K562 (cell line): ENCODE data around the gene MIEF2. TPM values are rescaled to one million over a fixed set of nuclear protein-coding genes. Genes with fewer than 3 reads are reported as not detected.
A peak's percentile ranks its signal among the peaks of the same experiment; 100 is the strongest.

Experiments used
- ARNT ChIP-seq, 2 experiments: fragments of 450-650 bp; IDR thresholded peaks; 2 replicates each; pipeline ENCODE4 v1.6.1; 2016; ENCODE audit warnings: mild to moderate bottlenecking in 1 of 2
- CBX3 ChIP-seq, 2 experiments: IDR thresholded peaks; 1 replicate in 1 of 2; 2 replicates in 1 of 2; pipeline ENCODE4 v1.6.1; 2012; ENCODE audit warnings: inconsistent platforms in 2 of 2, low read length in 2 of 2, borderline replicate concordance in 1 of 2, control low read depth in 1 of 2
- FUS ChIP-seq: fragments of 200-400 bp; formaldehyde crosslinking; optimal IDR thresholded peaks from 2 replicates; pipeline ENCODE3; 2017; ENCODE audit warnings: low read depth, low read length
- KAT7 ChIP-seq: sonication (generic); formaldehyde crosslinking; IDR thresholded peaks from 2 replicates; pipeline ENCODE4 v1.8.0; 2022; ENCODE audit warnings: missing genetic modification reagents, mild to moderate bottlenecking, borderline replicate concordance
- NRF1 ChIP-seq, 2 experiments: fragments of 450-650 bp; IDR thresholded peaks in 1 of 2; conservative IDR thresholded peaks in 1 of 2; 2 replicates each; pipeline ENCODE4 v1.6.1; 2014; ENCODE audit warnings: mild to moderate bottlenecking in 2 of 2
- PHTF2 ChIP-seq: fragments of 250-450 bp; sonication (Bioruptor Pico); IDR thresholded peaks from 2 replicates; pipeline ENCODE4 v1.5.0; 2021; ENCODE audit warnings: mild to moderate bottlenecking
- POU5F1 ChIP-seq: fragments of 150-350 bp; IDR thresholded peaks from 2 replicates; pipeline ENCODE4 v1.6.1; 2014; ENCODE audit warnings: borderline replicate concordance, low read length, low read depth, mild to moderate bottlenecking; ENCODE audit not compliant: partially characterized antibody
- RBM34 ChIP-seq: fragments of 200-400 bp; formaldehyde crosslinking; IDR thresholded peaks from 2 replicates; pipeline ENCODE4 v1.6.1; 2018; ENCODE audit warnings: low read length, borderline replicate concordance; ENCODE audit not compliant: insufficient read depth
- STAT5A ChIP-seq: IDR thresholded peaks from 2 replicates; pipeline ENCODE4 v1.6.1; 2012; ENCODE audit warnings: low read length, inconsistent platforms, borderline replicate concordance
- STAT5B ChIP-seq: fragments of 250-450 bp; sonication (Bioruptor Pico); IDR thresholded peaks from 2 replicates; pipeline ENCODE4 v1.8.0; 2021; ENCODE audit warnings: mild to moderate bottlenecking, inconsistent platforms
- TCFL5 ChIP-seq: fragments of 250-450 bp; sonication (Bioruptor Pico); conservative IDR thresholded peaks from 2 replicates; pipeline ENCODE4 v1.6.1; 2021; ENCODE audit warnings: mild to moderate bottlenecking, moderate library complexity, matching md5 sums
- TFAP4 ChIP-seq: sonication (generic); formaldehyde crosslinking; IDR thresholded peaks from 2 replicates; pipeline ENCODE4 v1.8.0; 2022; ENCODE audit warnings: missing genetic modification reagents, mild to moderate bottlenecking, moderate library complexity, borderline replicate concordance
- ZFX ChIP-seq: sonication (generic); formaldehyde crosslinking; IDR thresholded peaks from 2 replicates; pipeline ENCODE4 v1.8.0; 2022; ENCODE audit warnings: mild to moderate bottlenecking, missing genetic modification reagents, moderate library complexity
- ZNF408 ChIP-seq: fragments of 250-450 bp; sonication (Bioruptor Pico); IDR thresholded peaks from 2 replicates; pipeline ENCODE4 v1.4.0; 2020; ENCODE audit warnings: low read depth, mild to moderate bottlenecking, moderate library complexity
- ZNF699 ChIP-seq: fragments of 250-450 bp; sonication (Bioruptor Pico); IDR thresholded peaks from 2 replicates; pipeline ENCODE4 v1.8.0; 2021; ENCODE audit warnings: mild to moderate bottlenecking, moderate library complexity; ENCODE audit not compliant: insufficient replicate concordance
- ZNF778 ChIP-seq: fragments of 450-650 bp; formaldehyde crosslinking; IDR thresholded peaks from 2 replicates; pipeline ENCODE4 v1.4.0; 2020; ENCODE audit warnings: mild to moderate bottlenecking, moderate library complexity
- polyA plus RNA-seq, 8 experiments: library from polyadenylated mRNA; depleted of rRNA in 4 of 8; stranded (reverse) in 5 of 8; unstranded in 3 of 8; fragments of >200 nt; fragmentation: Nextera tagmentation in 2 of 8; fragmentation: Illumina TruSeq in 1 of 8; extraction: Ambion mirVana in 2 of 8; extraction: Trizol in 1 of 8; gene quantifications; 2 replicates each; pipeline versions ENCODE4 v1.2.1 to v1.2.3, GENCODE V29; 2011 to 2014; ENCODE audit warnings: inconsistent platforms in 1 of 8, missing spikeins in 1 of 8
- total RNA-seq, 7 experiments: library from RNA; depleted of rRNA in 6 of 7; stranded (reverse); fragments of >200 nt in 6 of 7; fragmentation: Illumina TruSeq in 2 of 7; extraction: Trizol in 2 of 7; gene quantifications; 2 replicates each; pipeline versions ENCODE4 v1.2.1 to v1.2.3, GENCODE V29; 2011 to 2021; ENCODE audit warnings: low replicate concordance in 1 of 7
- TF ChIP-seq, protein P1 (sequence below): IDR thresholded peaks from 2 replicates; pipeline ENCODE4 v1.6.1; 2011; ENCODE audit warnings: borderline replicate concordance, low read depth, mild to moderate bottlenecking, moderate library complexity, low read length; ENCODE audit not compliant: insufficient read depth, poor library complexity, severe bottlenecking
- TF ChIP-seq, protein P2 (sequence below): fragments of 450-650 bp; IDR thresholded peaks from 2 replicates; pipeline ENCODE4 v1.6.1; 2018; ENCODE audit warnings: mild to moderate bottlenecking, low read depth; ENCODE audit not compliant: partially characterized antibody
- TF ChIP-seq, protein P3 (sequence below): fragments of 450-650 bp; formaldehyde crosslinking; conservative IDR thresholded peaks from 2 replicates; pipeline ENCODE4 v1.4.0; 2022; ENCODE audit warnings: mild to moderate bottlenecking, missing genetic modification characterization

Gene MIEF2
- total and polyA plus RNA-seq, 9 of the 15 experiments (the other 6 are each of a cell fraction or from before 2014, with no cell fraction given) = 0.10 to 8.2 (median 2.4) TPM

GRCh38 chr17:18225121-18225641, 35.3 kb upstream of the MIEF2 start, which contains the start of gene LLGL1 (continued):
- TF ChIP-seq POU5F1 = no peak
- peak; percentile 79 to 82 for TF ChIP-seq NRF1 (conservative IDR thresholded peaks at IDR 0.05 in 1 of 2, IDR thresholded peaks at IDR 0.05 in 1 of 2)
- no peak for TF ChIP-seq ZNF408 (CRISPR knock-in tag)
- TF ChIP-seq TCFL5 (CRISPR knock-in tag) = no peak
- no peak for TF ChIP-seq KAT7 (CRISPR knock-in tag)
- no peak for TF ChIP-seq ARNT (IDR thresholded peaks at IDR 0.05)
- TF ChIP-seq, protein P1, sequence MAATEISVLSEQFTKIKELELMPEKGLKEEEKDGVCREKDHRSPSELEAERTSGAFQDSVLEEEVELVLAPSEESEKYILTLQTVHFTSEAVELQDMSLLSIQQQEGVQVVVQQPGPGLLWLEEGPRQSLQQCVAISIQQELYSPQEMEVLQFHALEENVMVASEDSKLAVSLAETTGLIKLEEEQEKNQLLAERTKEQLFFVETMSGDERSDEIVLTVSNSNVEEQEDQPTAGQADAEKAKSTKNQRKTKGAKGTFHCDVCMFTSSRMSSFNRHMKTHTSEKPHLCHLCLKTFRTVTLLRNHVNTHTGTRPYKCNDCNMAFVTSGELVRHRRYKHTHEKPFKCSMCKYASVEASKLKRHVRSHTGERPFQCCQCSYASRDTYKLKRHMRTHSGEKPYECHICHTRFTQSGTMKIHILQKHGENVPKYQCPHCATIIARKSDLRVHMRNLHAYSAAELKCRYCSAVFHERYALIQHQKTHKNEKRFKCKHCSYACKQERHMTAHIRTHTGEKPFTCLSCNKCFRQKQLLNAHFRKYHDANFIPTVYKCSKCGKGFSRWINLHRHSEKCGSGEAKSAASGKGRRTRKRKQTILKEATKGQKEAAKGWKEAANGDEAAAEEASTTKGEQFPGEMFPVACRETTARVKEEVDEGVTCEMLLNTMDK = no peak
- 0 out of 2 replicates have a peak, but pooled peaks have one; percentile 36 for TF ChIP-seq TFAP4 (CRISPR knock-in tag)
- TF ChIP-seq CBX3 (IDR thresholded peaks at IDR 0.05; ENCODE audit: borderline replicate concordance in 1 of 2, low read length in 2 of 2) = no peak
- no peak for TF ChIP-seq ZFX
- no peak for TF ChIP-seq FUS
- TF ChIP-seq, protein P2, sequence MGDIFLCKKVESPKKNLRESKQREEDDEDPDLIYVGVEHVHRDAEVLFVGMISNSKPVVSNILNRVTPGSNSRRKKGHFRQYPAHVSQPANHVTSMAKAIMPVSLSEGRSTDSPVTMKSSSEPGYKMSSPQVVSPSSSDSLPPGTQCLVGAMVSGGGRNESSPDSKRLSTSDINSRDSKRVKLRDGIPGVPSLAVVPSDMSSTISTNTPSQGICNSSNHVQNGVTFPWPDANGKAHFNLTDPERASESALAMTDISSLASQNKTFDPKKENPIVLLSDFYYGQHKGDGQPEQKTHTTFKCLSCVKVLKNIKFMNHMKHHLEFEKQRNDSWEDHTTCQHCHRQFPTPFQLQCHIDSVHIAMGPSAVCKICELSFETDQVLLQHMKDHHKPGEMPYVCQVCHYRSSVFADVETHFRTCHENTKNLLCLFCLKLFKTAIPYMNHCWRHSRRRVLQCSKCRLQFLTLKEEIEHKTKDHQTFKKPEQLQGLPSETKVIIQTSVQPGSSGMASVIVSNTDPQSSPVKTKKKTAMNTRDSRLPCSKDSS = no peak
- no peak for TF ChIP-seq ZNF699 (CRISPR knock-in tag)
- TF ChIP-seq STAT5B (CRISPR knock-in tag) = no peak
- TF ChIP-seq RBM34 = no peak
- TF ChIP-seq PHTF2 (CRISPR knock-in tag) = no peak
- TF ChIP-seq, protein P3, sequence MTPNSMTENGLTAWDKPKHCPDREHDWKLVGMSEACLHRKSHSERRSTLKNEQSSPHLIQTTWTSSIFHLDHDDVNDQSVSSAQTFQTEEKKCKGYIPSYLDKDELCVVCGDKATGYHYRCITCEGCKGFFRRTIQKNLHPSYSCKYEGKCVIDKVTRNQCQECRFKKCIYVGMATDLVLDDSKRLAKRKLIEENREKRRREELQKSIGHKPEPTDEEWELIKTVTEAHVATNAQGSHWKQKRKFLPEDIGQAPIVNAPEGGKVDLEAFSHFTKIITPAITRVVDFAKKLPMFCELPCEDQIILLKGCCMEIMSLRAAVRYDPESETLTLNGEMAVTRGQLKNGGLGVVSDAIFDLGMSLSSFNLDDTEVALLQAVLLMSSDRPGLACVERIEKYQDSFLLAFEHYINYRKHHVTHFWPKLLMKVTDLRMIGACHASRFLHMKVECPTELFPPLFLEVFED (CRISPR knock-in tag) = no peak
- no peak for TF ChIP-seq ZNF778 (CRISPR knock-in tag)
- no peak for TF ChIP-seq STAT5A
